Osteoblast (primary cell): ENCODE measurements around the gene CRYGN. TPM values are rescaled to one million over a fixed set of nuclear protein-coding genes. Genes with fewer than 3 reads are reported as not detected.
A peak's percentile ranks its signal among the peaks of the same experiment; 100 is the strongest.

Experiments
- DNase-seq: peaks from one replicate; pipeline ENCODE4 v3.0.0; 2011; ENCODE audit warnings: low spot score, mixed read lengths; ENCODE audit not compliant: insufficient read length; ENCODE audit errors: missing footprints
- H2AFZ ChIP-seq: 2 replicates; pipeline ENCODE4 v1.6.0; 2011; ENCODE audit warnings: mild to moderate bottlenecking, low read length
- H3K27ac ChIP-seq: 2 replicates; pipeline ENCODE4 v1.5.1; 2011; ENCODE audit warnings: mild to moderate bottlenecking, low read depth, low read length, moderate library complexity
- H3K27me3 ChIP-seq: 2 replicates; pipeline ENCODE4 v1.6.0; 2012; ENCODE audit warnings: mild to moderate bottlenecking, control low read depth, inconsistent platforms, low read length, moderate library complexity; ENCODE audit not compliant: insufficient read depth
- H3K36me3 ChIP-seq: 2 replicates; pipeline ENCODE4 v1.5.1; 2011; ENCODE audit warnings: mild to moderate bottlenecking, low read length, control low read depth, moderate library complexity; ENCODE audit not compliant: insufficient read depth
- H3K4me1 ChIP-seq: 2 replicates; pipeline ENCODE4 v1.5.1; 2011; ENCODE audit warnings: mild to moderate bottlenecking, low read length, control low read depth, moderate library complexity; ENCODE audit not compliant: insufficient read depth
- H3K4me2 ChIP-seq: 2 replicates; pipeline ENCODE4 v1.6.0; 2011; ENCODE audit warnings: mild to moderate bottlenecking, low read length; ENCODE audit not compliant: insufficient read depth
- H3K4me3 ChIP-seq: fragments of 200-600 bp; sonication (generic); 3 replicates; pipeline ENCODE4 v1.5.1; 2012; ENCODE audit warnings: mild to moderate bottlenecking, low read length, inconsistent platforms; ENCODE audit not compliant: insufficient read depth
- H3K79me2 ChIP-seq: 2 replicates; pipeline ENCODE4 v1.6.0; 2012; ENCODE audit warnings: mild to moderate bottlenecking, low read length, control low read depth, inconsistent platforms; ENCODE audit not compliant: insufficient read depth
- H3K9me3 ChIP-seq: 2 replicates; pipeline ENCODE4 v1.5.1; 2011; ENCODE audit warnings: low read depth, low read length, control low read depth
- H4K20me1 ChIP-seq: 2 replicates; pipeline ENCODE4 v1.6.0; 2012; ENCODE audit warnings: mild to moderate bottlenecking, low read length, control low read depth; ENCODE audit not compliant: insufficient read depth
- total RNA-seq: library from RNA; depleted of rRNA; stranded (reverse); fragments of >200 nt; gene quantifications from 2 replicates; pipeline ENCODE4 v1.2.3, GENCODE V29; 2012
- TF ChIP-seq, protein P1 (sequence below): IDR thresholded peaks from 2 replicates; pipeline ENCODE4 v1.5.1; 2011; ENCODE audit warnings: mild to moderate bottlenecking, low read depth, low read length, moderate library complexity; ENCODE audit errors: extremely low read depth

CRYGN gene
- total RNA-seq, 1 donor = 0.72 TPM

DNA sequence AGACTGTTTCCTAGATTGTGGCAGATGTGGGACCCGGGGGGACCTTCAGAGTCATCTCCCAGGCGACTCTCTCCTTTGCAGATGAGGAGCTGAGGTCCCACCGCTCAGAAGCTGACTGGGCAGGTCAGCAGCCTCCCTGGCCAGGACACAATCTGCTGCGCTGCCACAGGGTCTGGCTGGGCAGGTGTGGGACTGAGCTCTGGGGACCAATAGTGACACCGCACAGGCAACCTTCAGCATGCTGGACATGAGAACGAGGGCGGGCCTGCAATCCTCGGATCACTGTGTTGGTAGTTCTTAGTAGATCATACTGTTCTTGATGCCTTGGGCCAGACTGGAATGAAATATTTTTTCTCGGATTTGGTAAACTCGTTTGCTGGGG, 20.5 kb upstream of the CRYGN start:
- Histone ChIP-seq H3K4me1 (peaks cover 23% of the 10 kb centered on the region), H3K4me2 (peak overlapping the region; percentile 79), H4K20me1 (no peaks in the 10 kb centered on the region), H3K27ac (peak overlapping the region; percentile 52), H3K9me3 (peaks cover 3% of the 10 kb centered on the region), H3K4me3 (peak overlapping the region; percentile 56), H2AFZ (peak overlapping the region; percentile 34), H3K36me3 (peaks cover 6% of the 10 kb centered on the region), H3K79me2 (no peaks in the 10 kb centered on the region), H3K27me3 (no peaks in the 10 kb centered on the region)
- DNase-seq = no peak
- TF ChIP-seq, protein P1, sequence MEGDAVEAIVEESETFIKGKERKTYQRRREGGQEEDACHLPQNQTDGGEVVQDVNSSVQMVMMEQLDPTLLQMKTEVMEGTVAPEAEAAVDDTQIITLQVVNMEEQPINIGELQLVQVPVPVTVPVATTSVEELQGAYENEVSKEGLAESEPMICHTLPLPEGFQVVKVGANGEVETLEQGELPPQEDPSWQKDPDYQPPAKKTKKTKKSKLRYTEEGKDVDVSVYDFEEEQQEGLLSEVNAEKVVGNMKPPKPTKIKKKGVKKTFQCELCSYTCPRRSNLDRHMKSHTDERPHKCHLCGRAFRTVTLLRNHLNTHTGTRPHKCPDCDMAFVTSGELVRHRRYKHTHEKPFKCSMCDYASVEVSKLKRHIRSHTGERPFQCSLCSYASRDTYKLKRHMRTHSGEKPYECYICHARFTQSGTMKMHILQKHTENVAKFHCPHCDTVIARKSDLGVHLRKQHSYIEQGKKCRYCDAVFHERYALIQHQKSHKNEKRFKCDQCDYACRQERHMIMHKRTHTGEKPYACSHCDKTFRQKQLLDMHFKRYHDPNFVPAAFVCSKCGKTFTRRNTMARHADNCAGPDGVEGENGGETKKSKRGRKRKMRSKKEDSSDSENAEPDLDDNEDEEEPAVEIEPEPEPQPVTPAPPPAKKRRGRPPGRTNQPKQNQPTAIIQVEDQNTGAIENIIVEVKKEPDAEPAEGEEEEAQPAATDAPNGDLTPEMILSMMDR = no peak

DNA sequence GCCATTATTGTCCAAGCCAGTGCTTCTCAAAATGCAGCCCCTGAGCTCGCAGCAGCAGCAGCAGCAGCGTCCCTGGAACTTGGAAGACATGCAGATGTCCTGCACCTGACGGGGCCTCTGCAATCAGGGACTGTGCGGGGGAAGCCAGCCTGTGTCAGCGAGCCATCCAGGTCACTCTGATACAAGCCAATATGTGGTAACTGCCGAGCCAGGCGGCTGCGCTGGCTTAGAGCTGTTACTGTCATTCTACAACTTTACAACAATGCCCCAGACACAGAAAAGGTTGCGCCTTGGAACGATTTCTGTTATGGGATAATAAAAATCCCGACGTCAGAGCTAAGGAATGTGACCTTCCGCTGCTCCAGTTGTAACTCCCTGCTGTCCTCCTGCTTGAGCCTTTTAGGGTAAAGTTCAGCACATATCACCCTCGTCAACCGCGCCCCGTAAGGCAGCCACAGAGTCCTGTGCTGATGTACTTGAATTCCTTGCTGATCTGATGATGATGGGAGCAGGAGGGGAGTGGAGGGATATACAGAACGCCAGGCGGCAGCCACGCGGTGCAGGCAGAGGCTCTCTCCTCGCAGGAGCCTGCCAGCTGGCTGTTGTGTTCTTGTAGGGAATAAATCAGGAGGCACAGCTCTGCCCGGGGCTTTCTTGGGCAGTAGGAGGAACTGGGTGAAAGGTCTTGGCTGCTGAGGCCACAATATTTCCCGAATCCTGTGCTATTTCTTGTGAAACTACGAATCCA, 20.0 kb upstream of the CRYGN start:
- H3K36me3 ChIP-seq = no peaks in the 10 kb centered on the region
- H3K4me2 ChIP-seq = peak overlapping the region; percentile 79
- H3K9me3 ChIP-seq = peaks cover 3% of the 10 kb centered on the region
- peak; percentile 91 for DNase-seq
- peak overlapping the region; percentile 56 for H3K4me3 ChIP-seq
- peaks cover 23% of the 10 kb centered on the region for H3K4me1 ChIP-seq
- H3K27me3 ChIP-seq = no peaks in the 10 kb centered on the region
- H3K27ac ChIP-seq = peak overlapping the region; percentile 52
- peak overlapping the region; percentile 66 for H2AFZ ChIP-seq
- TF ChIP-seq, protein P1 = peak; percentile 33
- no peaks in the 10 kb centered on the region for H3K79me2 ChIP-seq
- no peaks in the 10 kb centered on the region for H4K20me1 ChIP-seq

DNA sequence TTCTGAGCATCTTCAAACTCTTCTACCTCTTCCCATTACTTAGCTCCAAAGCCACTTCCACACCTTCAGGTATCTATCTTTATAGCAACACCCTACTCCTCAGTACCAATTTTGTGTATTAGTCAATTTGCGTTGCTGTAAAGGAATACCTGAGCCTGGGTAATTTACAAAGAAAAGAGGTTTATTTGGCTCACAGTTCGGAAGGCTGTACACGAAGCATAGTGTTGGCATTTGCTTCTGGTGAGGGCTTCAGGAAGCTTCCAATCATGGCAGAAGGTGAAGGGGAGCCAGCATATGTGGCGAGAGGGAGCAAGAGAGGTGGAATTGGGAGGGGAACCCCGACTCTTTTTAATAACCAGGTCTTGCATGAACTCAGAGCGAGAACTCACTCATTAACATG, 17.6 kb upstream of the CRYGN start:
- Histone ChIP-seq H3K27ac (no peak overlapping the region), H3K79me2 (no peaks in the 10 kb centered on the region), H3K9me3 (peaks cover 1% of the 10 kb centered on the region), H3K4me3 (no peak overlapping the region), H2AFZ (no peak overlapping the region), H3K4me2 (no peak overlapping the region), H3K4me1 (peaks cover 23% of the 10 kb centered on the region), H3K27me3 (no peaks in the 10 kb centered on the region), H3K36me3 (no peaks in the 10 kb centered on the region), H4K20me1 (no peaks in the 10 kb centered on the region)
- TF ChIP-seq, protein P1 = no peak
- no peak for DNase-seq

DNA sequence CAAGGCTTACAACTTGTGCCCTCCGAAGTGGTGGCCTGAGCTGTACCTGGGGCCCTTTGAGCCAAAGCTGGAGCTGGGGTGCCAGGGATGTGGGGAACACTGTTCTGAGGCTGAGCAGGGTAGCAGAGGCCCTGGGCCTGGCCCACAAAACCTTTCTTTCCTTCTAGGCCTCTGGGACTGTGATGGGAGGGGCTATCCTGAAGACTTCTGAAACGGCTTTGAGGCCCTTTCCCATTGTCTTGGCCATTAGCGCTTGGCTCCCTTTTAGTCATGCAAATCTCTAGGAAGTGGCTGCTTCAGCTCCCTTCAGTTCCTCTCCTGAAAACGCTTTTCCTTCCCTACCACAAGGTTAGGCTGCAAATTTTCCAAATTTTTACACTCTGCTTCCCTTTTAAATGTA, 16.8 kb upstream of the CRYGN start:
- DNase-seq = no peak
- TF ChIP-seq, protein P1 = no peak
- Histone ChIP-seq H3K4me1 (peaks cover 23% of the 10 kb centered on the region), H3K4me3 (no peak overlapping the region), H3K36me3 (no peaks in the 10 kb centered on the region), H3K27me3 (no peaks in the 10 kb centered on the region), H3K79me2 (no peaks in the 10 kb centered on the region), H3K27ac (no peak overlapping the region), H4K20me1 (no peaks in the 10 kb centered on the region), H3K9me3 (no peaks in the 10 kb centered on the region), H2AFZ (no peak overlapping the region), H3K4me2 (no peak overlapping the region)
